Esophagus squamous epithelium (tissue), 4 donors: ENCODE results near the gene DPY19L3.

Source experiments
- POLR2A ChIP-seq, 4 donors: fragments of 450-650 bp; IDR thresholded peaks; one replicate each; pipeline ENCODE4 v1.6.1; 2017; ENCODE audit warnings: antibody characterized with exemption in 4 of 4, mild to moderate bottlenecking in 4 of 4, moderate library complexity in 3 of 4
- TF ChIP-seq, protein P1 (sequence below), 6 experiments: fragments of 450-650 bp in 4 of 6; fragments of 200-600 bp in 2 of 6; sonication (generic) in 2 of 6; IDR thresholded peaks; one replicate each; pipeline ENCODE4 v1.5.1; 2016 to 2019; ENCODE audit warnings: antibody characterized with exemption in 6 of 6, mild to moderate bottlenecking in 4 of 6, moderate library complexity in 4 of 6

GRCh38 chr19:32437096-32437495, 31.5 kb downstream of the DPY19L3 start:
- TF ChIP-seq, protein P1, sequence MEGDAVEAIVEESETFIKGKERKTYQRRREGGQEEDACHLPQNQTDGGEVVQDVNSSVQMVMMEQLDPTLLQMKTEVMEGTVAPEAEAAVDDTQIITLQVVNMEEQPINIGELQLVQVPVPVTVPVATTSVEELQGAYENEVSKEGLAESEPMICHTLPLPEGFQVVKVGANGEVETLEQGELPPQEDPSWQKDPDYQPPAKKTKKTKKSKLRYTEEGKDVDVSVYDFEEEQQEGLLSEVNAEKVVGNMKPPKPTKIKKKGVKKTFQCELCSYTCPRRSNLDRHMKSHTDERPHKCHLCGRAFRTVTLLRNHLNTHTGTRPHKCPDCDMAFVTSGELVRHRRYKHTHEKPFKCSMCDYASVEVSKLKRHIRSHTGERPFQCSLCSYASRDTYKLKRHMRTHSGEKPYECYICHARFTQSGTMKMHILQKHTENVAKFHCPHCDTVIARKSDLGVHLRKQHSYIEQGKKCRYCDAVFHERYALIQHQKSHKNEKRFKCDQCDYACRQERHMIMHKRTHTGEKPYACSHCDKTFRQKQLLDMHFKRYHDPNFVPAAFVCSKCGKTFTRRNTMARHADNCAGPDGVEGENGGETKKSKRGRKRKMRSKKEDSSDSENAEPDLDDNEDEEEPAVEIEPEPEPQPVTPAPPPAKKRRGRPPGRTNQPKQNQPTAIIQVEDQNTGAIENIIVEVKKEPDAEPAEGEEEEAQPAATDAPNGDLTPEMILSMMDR (IDR thresholded peaks at IDR 0.05), result no peak
- TF ChIP-seq POLR2A (IDR thresholded peaks at IDR 0.05), result no peak
